Activated CD8-positive, alpha-beta memory T cell treated with anti-CD3 and anti-CD28 coated beads for 48 hours (primary cell): ENCODE measurements around the gene M6PR.

Source experiments
- DNase-seq, 3 experiments: peaks; one replicate each; pipeline ENCODE4 v3.0.0-alpha.2; 2020; ENCODE audit warnings: low read depth in 2 of 3, low spot score in 2 of 3

Gene M6PR

GRCh38 chr12:8949342-8950220 lies at the start of gene M6PR:
Gene M6PR (minus strand): TSS chr12:8949645. CDS start chr12:8946404, 3,241 bp downstream.
- DNase-seq: peak; percentile 83 to 89 (median 87)

GRCh38 chr12:8996682-8997405 lies 47.4 kb upstream of the M6PR start:
- DNase-seq: no peak

- no peak for DNase-seq
Observed at GRCh38 chr12:8995021-8995775, 45.8 kb upstream of the M6PR start.

- DNase-seq: no peak
Observed at GRCh38 chr12:8993827-8994226, 44.4 kb upstream of the M6PR start.

GRCh38 chr12:8991371-8992345 lies 42.2 kb upstream of the M6PR start:
- no peak for DNase-seq

- DNase-seq: no peak
Observed at GRCh38 chr12:8989413-8989812, 40.0 kb upstream of the M6PR start, which contains the start of gene KLRG1. Gene KLRG1 (plus strand): TSS chr12:8989546. CDS start chr12:8989636, 90 bp downstream.

GRCh38 chr12:8987685-8988084 lies 38.2 kb upstream of the M6PR start:
- DNase-seq: no peak

GRCh38 chr12:8987163-8987562 lies 37.7 kb upstream of the M6PR start:
- DNase-seq: no peak

GRCh38 chr12:8985213-8985754 lies 35.8 kb upstream of the M6PR start:
- no peak for DNase-seq

- no peak for DNase-seq
Observed at GRCh38 chr12:8980137-8980536, 30.7 kb upstream of the M6PR start.

GRCh38 chr12:8970432-8970831 lies 21.0 kb upstream of the M6PR start:
- no peak for DNase-seq

- DNase-seq: no peak
Observed at GRCh38 chr12:8969861-8970411, 20.5 kb upstream of the M6PR start.

- DNase-seq: no peak
Observed at GRCh38 chr12:8968761-8969160, 19.3 kb upstream of the M6PR start.

- DNase-seq: no peak
Observed at GRCh38 chr12:8960176-8960575, 10.7 kb upstream of the M6PR start.

- DNase-seq: no peak
Observed at GRCh38 chr12:8958066-8958465, 8.6 kb upstream of the M6PR start.

GRCh38 chr12:8957561-8957960 lies 8.1 kb upstream of the M6PR start:
- DNase-seq: no peak

GRCh38 chr12:8956772-8957171 lies 7.3 kb upstream of the M6PR start:
- DNase-seq: no peak

- no peak for DNase-seq
Observed at GRCh38 chr12:8956073-8956472, 6.6 kb upstream of the M6PR start.

GRCh38 chr12:8953773-8954402 lies 4.4 kb upstream of the M6PR start:
- no peak for DNase-seq
